GM23248 (cell line): Measurements from ENCODE around the gene SHFL. TPM values are rescaled to one million over a fixed set of nuclear protein-coding genes. Genes with fewer than 3 reads are reported as not detected.

Experiments used
- DNase-seq: peaks from one replicate; pipeline ENCODE4 v3.0.0-alpha.2; 2015
- H2AFZ ChIP-seq: fragments of 200-600 bp; sonication (generic); 2 replicates; pipeline ENCODE4 v1.6.1; 2016; ENCODE audit warnings: antibody characterized with exemption
- H3F3A ChIP-seq: fragments of 200-600 bp; sonication (generic); 2 replicates; pipeline ENCODE4 v1.6.1; 2016; ENCODE audit warnings: mild to moderate bottlenecking, antibody characterized with exemption, mixed run types; ENCODE audit not compliant: insufficient read depth
- H3K27ac ChIP-seq: fragments of 200-600 bp; sonication (generic); 2 replicates; pipeline ENCODE4 v1.5.1; 2016; ENCODE audit warnings: mild to moderate bottlenecking
- H3K27me3 ChIP-seq: fragments of 200-600 bp; sonication (generic); replicated peaks from 2 replicates; pipeline ENCODE4 v1.6.1; 2016; ENCODE audit warnings: mild to moderate bottlenecking; ENCODE audit not compliant: insufficient read depth
- H3K36me3 ChIP-seq: fragments of 200-600 bp; sonication (generic); 2 replicates; pipeline ENCODE4 v1.6.1; 2016; ENCODE audit warnings: low read depth, mild to moderate bottlenecking
- H3K4me1 ChIP-seq: fragments of 200-600 bp; sonication (generic); 2 replicates; pipeline ENCODE4 v1.6.1; 2016; ENCODE audit warnings: mild to moderate bottlenecking; ENCODE audit not compliant: insufficient read depth
- H3K4me2 ChIP-seq: fragments of 200-600 bp; sonication (generic); one replicate; pipeline ENCODE4 v1.6.1; 2016; ENCODE audit warnings: mild to moderate bottlenecking; ENCODE audit not compliant: unreplicated experiment
- H3K4me3 ChIP-seq: fragments of 200-600 bp; sonication (generic); 2 replicates; pipeline ENCODE4 v1.5.1; 2016; ENCODE audit warnings: mild to moderate bottlenecking
- H3K79me2 ChIP-seq: fragments of 200-600 bp; sonication (generic); 2 replicates; pipeline ENCODE4 v1.6.1; 2016; ENCODE audit warnings: mild to moderate bottlenecking; ENCODE audit not compliant: insufficient read depth
- H3K9ac ChIP-seq: fragments of 200-600 bp; sonication (generic); 2 replicates; pipeline ENCODE4 v1.6.1; 2016; ENCODE audit warnings: mild to moderate bottlenecking
- H3K9me2 ChIP-seq: fragments of 200-600 bp; sonication (generic); 2 replicates; pipeline ENCODE4 v1.6.1; 2016; ENCODE audit warnings: mixed run types, mild to moderate bottlenecking, moderate library complexity; ENCODE audit not compliant: insufficient read depth
- H3K9me3 ChIP-seq: fragments of 200-600 bp; sonication (generic); one replicate; pipeline ENCODE4 v1.6.1; 2017; ENCODE audit warnings: low read depth
- H4K20me1 ChIP-seq: fragments of 200-600 bp; sonication (generic); 2 replicates; pipeline ENCODE4 v1.6.0; 2016; ENCODE audit not compliant: insufficient read depth
- EZH2 ChIP-seq: fragments of 200-600 bp; sonication (generic); IDR thresholded peaks from 2 replicates; pipeline ENCODE4 v1.6.1; 2018; ENCODE audit warnings: antibody characterized with exemption, mild to moderate bottlenecking; ENCODE audit not compliant: insufficient read depth, poor library complexity, severe bottlenecking
- EZH2phosphoT487 ChIP-seq: fragments of 200-600 bp; sonication (generic); IDR thresholded peaks from 2 replicates; pipeline ENCODE4 v1.6.1; 2018; ENCODE audit warnings: antibody characterized with exemption, moderate library complexity, mild to moderate bottlenecking, low read depth; ENCODE audit not compliant: insufficient read depth
- WGBS, 2 experiments: methylation state at CpG; one replicate each; pipeline ENCODE4 v1.1.6; 2015 to 2017; ENCODE audit warnings: low lambda C conversion rate in 2 of 2, low coverage in 1 of 2; ENCODE audit errors: missing lambda C conversion rate in 2 of 2; 5-methylcytosine and 5-hydroxymethylcytosine counted together
- in situ Hi-C: fragments of 300-500 bp; cut with MboI; formaldehyde crosslinking; loops from 2 replicates; pipeline ENCODE4 v1.15.0; 2020
- polyA plus RNA-seq: library from polyadenylated mRNA; unstranded; fragments of >200 nt; fragmentation: Nextera tagmentation; extraction: Ambion mirVana; gene quantifications from 2 replicates; pipeline ENCODE4 v1.2.1, GENCODE V29; 2016
- total RNA-seq: library from RNA; depleted of rRNA; stranded (reverse); fragments of >200 nt; shearing (Covaris generic); gene quantifications from 2 replicates; pipeline ENCODE4 v1.2.3, GENCODE V29; 2014

The SHFL gene
- total and polyA plus RNA-seq, 2 experiments from 2014 or later = 29.8 to 33.0 TPM

DNA sequence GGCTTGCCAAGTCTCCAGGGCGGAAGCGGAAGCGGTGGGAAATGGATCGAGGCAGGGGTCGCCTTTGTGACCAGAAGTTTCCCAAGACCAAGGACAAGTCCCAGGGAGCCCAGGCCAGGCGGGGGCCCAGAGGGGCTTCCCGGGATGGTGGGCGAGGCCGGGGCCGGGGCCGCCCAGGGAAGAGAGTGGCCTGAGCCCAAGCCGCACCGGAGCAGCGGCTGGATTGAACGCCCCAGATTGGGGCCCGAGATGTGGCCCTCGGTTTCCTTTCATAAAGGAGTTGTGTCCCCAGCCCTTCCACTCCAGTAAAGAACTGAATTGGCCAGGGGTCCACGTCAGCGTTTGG lies 24.8 kb downstream of the SHFL start:
- TF ChIP-seq EZH2phosphoT487 = no peak
- no peak for TF ChIP-seq EZH2
- Histone ChIP-seq H3K4me2 (no peak overlapping the region), H3F3A (peaks cover 33% of the 10 kb centered on the region), H3K9me2 (no peaks in the 10 kb centered on the region), H3K27ac (no peak overlapping the region), H3K9ac (no peak overlapping the region), H3K9me3 (no peaks in the 10 kb centered on the region), H2AFZ (no peak overlapping the region), H3K4me3 (no peak overlapping the region), H3K79me2 (peaks cover 34% of the 10 kb centered on the region), H4K20me1 (no peaks in the 10 kb centered on the region), H3K27me3 (no peaks in the 10 kb centered on the region), H3K36me3 (peaks cover 25% of the 10 kb centered on the region), H3K4me1 (peaks cover 16% of the 10 kb centered on the region)
- 97 to 98% methylated on average over 13 to 19 of the region's 19 CpGs for WGBS, 2 experiments
- no peak for DNase-seq
- in situ Hi-C loops = no loop called here

DNA sequence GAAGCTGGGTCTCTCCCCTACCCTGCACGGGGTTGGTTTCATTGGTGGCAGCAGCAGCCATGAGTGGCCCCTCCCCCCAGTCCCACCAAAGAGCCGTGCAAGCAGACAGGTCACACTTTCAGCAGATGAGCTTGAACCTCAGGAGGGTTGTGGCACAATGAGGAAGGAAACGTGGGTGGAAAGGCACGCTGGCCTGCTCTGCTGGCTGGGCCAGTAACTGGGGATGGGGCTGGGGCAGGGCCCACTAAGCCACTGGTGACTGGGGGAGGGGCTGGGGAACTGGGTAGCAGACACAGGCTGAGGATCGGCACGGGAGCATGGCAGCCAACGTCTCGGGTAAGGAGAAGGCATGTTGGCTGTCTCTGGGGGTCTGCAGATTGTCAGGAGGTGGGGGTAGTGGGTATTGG lies 25.3 kb downstream of the SHFL start, which contains the start of gene P2RY11:
P2RY11 (plus strand) TSS at position 289 of the 407 bp plus-strand sequence; CDS start at position 318, 29 bp downstream.
- Histone ChIP-seq H3K27me3 (no peaks in the 10 kb centered on the region), H3K4me3 (no peak within 1 kb of the TSS), H3K9me3 (no peaks in the 10 kb centered on the region), H4K20me1 (no peaks in the 10 kb centered on the region), H3K27ac (peak within 1 kb of the TSS; percentile 57), H3K9me2 (no peaks in the 10 kb centered on the region), H2AFZ (no peak within 1 kb of the TSS), H3F3A (peaks cover 33% of the 10 kb centered on the region), H3K36me3 (peaks cover 25% of the 10 kb centered on the region), H3K9ac (0 out of 2 replicates have a peak within 1 kb of the TSS, but pooled peaks have one; percentile 29), H3K4me2 (no peak within 1 kb of the TSS), H3K4me1 (peaks cover 16% of the 10 kb centered on the region), H3K79me2 (peaks cover 36% of the 10 kb centered on the region)
- WGBS, 2 experiments = 64 to 69% methylated on average over 6 to 8 of the region's 8 CpGs
- TF ChIP-seq EZH2phosphoT487 = no peak
- no peak for TF ChIP-seq EZH2
- no peak for DNase-seq
- in situ Hi-C loops = no loop called here

GRCh38 chr19:10112037-10112761 lies 26.1 kb downstream of the SHFL start:
- Histone ChIP-seq H3K36me3 (peaks cover 25% of the 10 kb centered on the region), H3F3A (peaks cover 29% of the 10 kb centered on the region), H2AFZ (no peak overlapping the region), H3K27me3 (no peaks in the 10 kb centered on the region), H3K27ac (peak overlapping the region; percentile 57), H3K4me2 (no peak overlapping the region), H3K9me2 (no peaks in the 10 kb centered on the region), H3K79me2 (peaks cover 37% of the 10 kb centered on the region), H3K4me1 (peaks cover 14% of the 10 kb centered on the region), H3K9ac (0 out of 2 replicates have a peak overlapping the region, but pooled peaks have one; percentile 29), H3K4me3 (no peak overlapping the region), H3K9me3 (no peaks in the 10 kb centered on the region), H4K20me1 (no peaks in the 10 kb centered on the region)
- DNase-seq = peak; percentile 43
- 51 to 52% methylated on average over 23 of the region's 23 CpGs for WGBS, 2 experiments
- TF ChIP-seq EZH2 (no peak), EZH2phosphoT487 (no peak)
- in situ Hi-C loops = no loop called here

DNA sequence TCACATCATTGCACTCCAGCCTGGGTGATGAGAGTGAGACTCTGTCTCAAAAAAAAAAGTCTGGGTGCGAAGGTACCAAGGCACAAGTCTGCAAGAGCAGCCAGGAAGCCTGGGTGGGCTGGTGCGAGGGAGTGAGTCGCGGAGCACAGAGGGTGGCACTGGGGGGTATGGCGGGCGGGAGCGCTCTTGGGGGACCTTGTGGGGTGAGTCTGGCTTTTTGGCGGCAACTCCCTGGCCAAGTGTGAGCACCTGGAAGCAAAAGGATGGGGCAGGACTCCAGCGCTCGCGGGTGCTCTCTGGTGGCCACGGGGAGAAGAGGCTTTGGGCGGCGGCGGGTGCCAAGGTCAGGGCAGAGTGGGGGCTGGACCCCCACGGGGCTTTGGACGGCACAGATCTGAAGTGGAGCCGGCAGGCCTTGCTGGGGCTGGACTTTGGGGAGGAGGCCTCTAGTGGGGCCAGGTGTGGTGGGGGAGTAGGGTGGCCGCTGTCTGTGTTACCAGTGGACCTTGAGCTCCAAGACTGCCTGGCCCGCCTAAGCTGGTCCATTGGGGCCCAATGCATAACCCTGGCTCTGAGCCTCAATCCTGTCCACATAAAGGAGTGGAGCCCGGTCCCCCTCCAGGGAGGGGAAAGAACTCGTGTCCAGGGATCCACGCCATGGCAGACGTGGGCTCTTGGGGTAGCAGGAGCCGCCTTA lies 26.9 kb downstream of the SHFL start:
- TF ChIP-seq EZH2 (no peak), EZH2phosphoT487 (no peak)
- no peak overlapping the region for H3K9ac ChIP-seq
- no peak overlapping the region for H2AFZ ChIP-seq
- no peak overlapping the region for H3K4me3 ChIP-seq
- H3K27ac ChIP-seq = peak overlapping the region; percentile 57
- no peaks in the 10 kb centered on the region for H3K27me3 ChIP-seq
- no peaks in the 10 kb centered on the region for H3K9me3 ChIP-seq
- H3K9me2 ChIP-seq = no peaks in the 10 kb centered on the region
- H3K4me1 ChIP-seq = peaks cover 5% of the 10 kb centered on the region; the same call in 1 of the 2 replicates
- no peak overlapping the region for H3K4me2 ChIP-seq
- peak; percentile 75 for DNase-seq
- H3K79me2 ChIP-seq = peaks cover 37% of the 10 kb centered on the region
- H3K36me3 ChIP-seq = peaks cover 22% of the 10 kb centered on the region
- no peaks in the 10 kb centered on the region for H4K20me1 ChIP-seq
- in situ Hi-C loops = no loop called here
- peaks cover 30% of the 10 kb centered on the region for H3F3A ChIP-seq
- WGBS, 2 experiments = 27 to 28% methylated on average over 23 to 25 of the region's 25 CpGs
